HG02981 (cell line): ENCODE measurements around the gene UBAP2L.
"Not testable (repeated sequence)": the region's sequence is repeated elsewhere in the genome, so short reads cannot be mapped to it uniquely, and the experiment has no call there.

Experiments used
- ATAC-seq: cut with Tn5 transposase; IDR thresholded peaks from one replicate; pipeline ENCODE4 v1.9.1; 2021; ENCODE audit warnings: mild to moderate bottlenecking, moderate library complexity; ENCODE audit not compliant: unreplicated experiment

The UBAP2L gene

GRCh38 chr1:154241703-154242351 lies 21.1 kb downstream of the UBAP2L start:
- ATAC-seq: no peak

GRCh38 chr1:154253671-154254070 lies 32.9 kb downstream of the UBAP2L start:
- no peak for ATAC-seq

- no peak for ATAC-seq
Measured at GRCh38 chr1:154256686-154257085, 35.9 kb downstream of the UBAP2L start.

GRCh38 chr1:154258784-154259183 lies 38.0 kb downstream of the UBAP2L start:
- no peak for ATAC-seq

GRCh38 chr1:154260127-154260526 lies 39.4 kb downstream of the UBAP2L start:
- no peak for ATAC-seq

GRCh38 chr1:154263465-154264332 lies 42.9 kb downstream of the UBAP2L start:
- ATAC-seq: no peak

- ATAC-seq: no peak
Measured at GRCh38 chr1:154264454-154264853, 43.7 kb downstream of the UBAP2L start.

GRCh38 chr1:154265586-154265985 lies 44.8 kb downstream of the UBAP2L start:
- no peak for ATAC-seq

- no peak for ATAC-seq
Measured at GRCh38 chr1:154270833-154271232, 50.1 kb downstream of the UBAP2L start.

GRCh38 chr1:154272217-154272998 lies 51.7 kb downstream of the UBAP2L start, which contains the start of gene HAX1:
Gene HAX1 (plus strand): TSS chr1:154272629. CDS start chr1:154272724, 95 bp downstream.
- ATAC-seq: peak; percentile 86

- no peak for ATAC-seq
Measured at GRCh38 chr1:154272999-154273563, 52.3 kb downstream of the UBAP2L start.

GRCh38 chr1:154276797-154277196 lies 56.0 kb downstream of the UBAP2L start:
- no peak for ATAC-seq

GRCh38 chr1:154287591-154287990 lies 66.8 kb downstream of the UBAP2L start:
- not testable (repeated sequence) for ATAC-seq

- ATAC-seq: no peak
Measured at GRCh38 chr1:154288661-154289060, 67.9 kb downstream of the UBAP2L start.

- ATAC-seq: no peak
Measured at GRCh38 chr1:154290921-154291320, 70.2 kb downstream of the UBAP2L start.

- ATAC-seq: no peak
Measured at GRCh38 chr1:154295408-154296235, 74.9 kb downstream of the UBAP2L start.

GRCh38 chr1:154301582-154301981 lies 80.8 kb downstream of the UBAP2L start:
- ATAC-seq: no peak

- peak; percentile 68 for ATAC-seq
Measured at GRCh38 chr1:154304664-154305337, 84.0 kb downstream of the UBAP2L start.

- ATAC-seq: no peak
Measured at GRCh38 chr1:154306151-154306550, 85.4 kb downstream of the UBAP2L start.
